Heart left ventricle (tissue), 16 donors: ENCODE results near the gene DNAH14. TPM values are rescaled to one million over a fixed set of nuclear protein-coding genes. Genes with fewer than 3 reads are reported as not detected.
"Not testable (repeated sequence)": the region's sequence is repeated elsewhere in the genome, so short reads cannot be mapped to it uniquely, and the experiment has no call there.

ENCODE experiments used
- ATAC-seq, 4 donors: fragments of 200-7000 bp; cut with Tn5 transposase; one replicate each; pipeline ENCODE4 v1.9.1; 2020 to 2022; ENCODE audit warnings: moderate library complexity in 4 of 4, mild to moderate bottlenecking in 3 of 4, moderate number of reproducible peaks in 1 of 4
- DNase-seq, 5 donors: peaks; one replicate each; pipeline ENCODE4 v3.0.0-alpha.2; 2020
- H3K27ac ChIP-seq, 12 donors: fragments of 200-600 bp; sonication (generic) in 4 of 12; one replicate each; pipeline versions ENCODE4 v1.5.0 to v1.8.0; 2016 to 2022; ENCODE audit warnings: mild to moderate bottlenecking in 2 of 12
- H3K27me3 ChIP-seq, 9 donors: fragments of 200-600 bp; sonication (generic) in 2 of 9; one replicate each; pipeline versions ENCODE4 v1.5.1 to v1.8.0; 2016 to 2022; ENCODE audit warnings: mild to moderate bottlenecking in 3 of 9
- H3K36me3 ChIP-seq, 9 donors: fragments of 200-600 bp; sonication (generic) in 2 of 9; one replicate each; pipeline versions ENCODE4 v1.5.0 to v1.8.0; 2018 to 2022; ENCODE audit warnings: mild to moderate bottlenecking in 2 of 9
- H3K4me1 ChIP-seq, 12 donors: fragments of 200-600 bp; sonication (generic) in 4 of 12; one replicate each; pipeline versions ENCODE4 v1.5.0 to v1.8.0; 2016 to 2022; ENCODE audit warnings: mild to moderate bottlenecking in 3 of 12
- H3K4me3 ChIP-seq, 12 donors: fragments of 200-600 bp; sonication (generic) in 4 of 12; one replicate each; pipeline versions ENCODE4 v1.5.0 to v1.8.0; 2017 to 2022; ENCODE audit warnings: mild to moderate bottlenecking in 9 of 12, moderate library complexity in 4 of 12
- H3K9me3 ChIP-seq, 12 donors: fragments of 200-600 bp; sonication (generic) in 4 of 12; one replicate each; pipeline versions ENCODE4 v1.5.0 to v1.8.0; 2016 to 2022; ENCODE audit warnings: mild to moderate bottlenecking in 1 of 12
- POLR2A ChIP-seq, 2 donors: fragments of 450-650 bp; IDR thresholded peaks; one replicate each; pipeline ENCODE4 v1.6.1; 2017; ENCODE audit warnings: antibody characterized with exemption in 2 of 2, mild to moderate bottlenecking in 2 of 2, moderate library complexity in 2 of 2
- WGBS, 4 donors: extraction: QIAGEN DNeasy Blood & Tissue Kit in 2 of 4; methylation state at CpG; one replicate each; pipeline versions ENCODE4 v1.1.5 to v1.1.7; 2013 to 2018; 5-methylcytosine and 5-hydroxymethylcytosine counted together
- intact Hi-C, 10 donors: fragments of 100-400 bp; cut with DNase I; formaldehyde crosslinking; loops; one replicate each; pipeline versions ENCODE4 v1.11.1 to v1.14.2; 2022
- polyA plus RNA-seq, 2 donors: library from polyadenylated mRNA; stranded (reverse); fragments of 200-250 nt; gene quantifications; one replicate each; pipeline ENCODE4 v1.2.3, GENCODE V29; 2013
- total RNA-seq, 9 donors: library from RNA; depleted of rRNA in 2 of 9; stranded (reverse); fragments of >200 nt in 2 of 9; fragmentation: NEBNext Ultra II Directional in 3 of 9; extraction: Animal tissue kit (Norgen Biotek cat#: 25700) in 3 of 9; gene quantifications; one replicate each; pipeline versions ENCODE4 v1.1.0 to v1.2.4, GENCODE V29; 2016 to 2023
- TF ChIP-seq, protein P1 (sequence below), 12 donors: fragments of 200-600 bp; sonication (generic) in 4 of 12; IDR thresholded peaks; one replicate each; pipeline versions ENCODE4 v1.5.0 to v1.8.0; 2018 to 2022; ENCODE audit warnings: antibody characterized with exemption in 12 of 12, mild to moderate bottlenecking in 5 of 12
- donor health status: ischemic (EF 13 %, LVEDD 7.1; RV severe dilation, severe dysfunction).
- donor health status: healthy with polysubstance abuse.
- donor health status: DM: no; HTN: yes; CAD: no.
- donor health status: DM: no; HTN: no; CAD: no.
- donor health status: ischemic (EF 25% LVEDD 6.9; RV normal size, moderate dysfunction).
- donor health status: ischemic (EF 25% LVEDD 5.7; RV mildly dilated, moderate dysfunction).
- donor health status: healthy.
- donor health status: DM: yes; HTN: yes; CAD: no.
- donor health status: ischemic (EF 35%, LVEDD 5.7; RV mildly dilated, moderate dysfunction).
- donor health status: nonischemic (EF 11% LVEDD 7.7; RV severe dilation, severe dysfunction).
- donor health status: DM: yes; HTN: yes; CAD: no.
- donor health status: PGD.
- donor health status: ischemic (EF 29% LVEDD 5.4; RV normal size, mild dysfunction).
- donor health status: nonischemic (EF 23%, LVEDD 6.1; RV moderate dilation, normal function).

Gene DNAH14
- total and polyA plus RNA-seq, 11 donors, result 0.24 to 6.8 (median 2.8) TPM

DNA sequence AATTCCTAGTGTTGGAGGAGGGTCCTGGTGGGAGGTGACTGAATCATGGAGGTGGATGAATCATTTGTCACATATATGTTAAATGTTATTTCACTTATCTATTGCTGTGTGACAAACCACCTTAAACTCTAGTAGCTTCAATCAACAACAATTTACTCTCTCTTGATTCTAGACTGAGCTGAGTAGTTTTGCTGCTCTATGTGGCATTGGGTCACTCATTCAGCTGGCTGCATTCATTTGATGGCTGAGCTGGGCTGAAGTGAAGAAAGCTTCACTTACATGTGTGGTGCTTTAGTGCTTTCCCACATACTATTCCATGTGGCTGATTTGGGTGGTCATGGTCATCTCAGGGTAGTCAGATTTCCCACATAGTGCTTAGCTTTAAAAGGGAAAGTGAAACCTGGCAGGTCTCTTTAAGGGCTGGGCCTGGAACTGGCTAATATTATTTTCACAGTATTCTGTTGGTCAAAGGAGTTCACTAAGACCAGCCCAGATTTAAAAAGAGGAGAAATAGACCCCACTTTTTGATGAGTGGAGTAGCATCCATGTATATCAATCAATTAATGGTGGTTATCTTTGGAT, 10.5 kb downstream of the DNAH14 start:
- no peak overlapping the region for H3K4me3 ChIP-seq
- intact Hi-C loops, result no loop called here
- no peak for ATAC-seq

GRCh38 chr1:224940735-224941134, 11.3 kb downstream of the DNAH14 start:
- H3K27me3 ChIP-seq, H3K36me3 ChIP-seq, H3K4me1 ChIP-seq, DNase-seq, ATAC-seq, intact Hi-C loops, H3K27ac ChIP-seq, H3K4me3 ChIP-seq: not testable (repeated sequence)
- peaks cover 0 to 39% (median under 1%) of the 10 kb centered on the region in 12 donors for H3K9me3 ChIP-seq
- WGBS, 4 donors, result 92 to 98% (median 95%) methylated on average over 3 of the region's 3 CpGs

More for the DNA sequence above, 10.5 kb downstream of the DNAH14 start:
- no peaks in the 10 kb centered on the region for H3K36me3 ChIP-seq
- TF ChIP-seq, protein P1, sequence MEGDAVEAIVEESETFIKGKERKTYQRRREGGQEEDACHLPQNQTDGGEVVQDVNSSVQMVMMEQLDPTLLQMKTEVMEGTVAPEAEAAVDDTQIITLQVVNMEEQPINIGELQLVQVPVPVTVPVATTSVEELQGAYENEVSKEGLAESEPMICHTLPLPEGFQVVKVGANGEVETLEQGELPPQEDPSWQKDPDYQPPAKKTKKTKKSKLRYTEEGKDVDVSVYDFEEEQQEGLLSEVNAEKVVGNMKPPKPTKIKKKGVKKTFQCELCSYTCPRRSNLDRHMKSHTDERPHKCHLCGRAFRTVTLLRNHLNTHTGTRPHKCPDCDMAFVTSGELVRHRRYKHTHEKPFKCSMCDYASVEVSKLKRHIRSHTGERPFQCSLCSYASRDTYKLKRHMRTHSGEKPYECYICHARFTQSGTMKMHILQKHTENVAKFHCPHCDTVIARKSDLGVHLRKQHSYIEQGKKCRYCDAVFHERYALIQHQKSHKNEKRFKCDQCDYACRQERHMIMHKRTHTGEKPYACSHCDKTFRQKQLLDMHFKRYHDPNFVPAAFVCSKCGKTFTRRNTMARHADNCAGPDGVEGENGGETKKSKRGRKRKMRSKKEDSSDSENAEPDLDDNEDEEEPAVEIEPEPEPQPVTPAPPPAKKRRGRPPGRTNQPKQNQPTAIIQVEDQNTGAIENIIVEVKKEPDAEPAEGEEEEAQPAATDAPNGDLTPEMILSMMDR (IDR thresholded peaks at IDR 0.05), result no peak
- TF ChIP-seq POLR2A (IDR thresholded peaks at IDR 0.05), result no peak
- DNase-seq, result no peak
- peaks cover 0 to 46% (median 8%) of the 10 kb centered on the region in 12 donors for H3K9me3 ChIP-seq
- no peaks in the 10 kb centered on the region for H3K27me3 ChIP-seq
- H3K27ac ChIP-seq, result no peak overlapping the region
- no peaks in the 10 kb centered on the region for H3K4me1 ChIP-seq

- intact Hi-C loops, H3K36me3 ChIP-seq, H3K4me3 ChIP-seq, ATAC-seq, H3K27me3 ChIP-seq, DNase-seq, H3K27ac ChIP-seq, H3K9me3 ChIP-seq, H3K4me1 ChIP-seq: not testable (repeated sequence)
- WGBS, 4 donors, result 75 to 87% (median 80%) methylated on average over 9 to 10 of the region's 10 CpGs
Observed at GRCh38 chr1:224945651-224946348, 16.3 kb downstream of the DNAH14 start.

- ATAC-seq, H3K4me3 ChIP-seq, H3K4me1 ChIP-seq, H3K36me3 ChIP-seq, H3K27me3 ChIP-seq, intact Hi-C loops, H3K9me3 ChIP-seq, H3K27ac ChIP-seq, DNase-seq: not testable (repeated sequence)
- 91 to 93% (median 92%) methylated on average over 6 of the region's 6 CpGs for WGBS, 4 donors
Observed at GRCh38 chr1:224946349-224946691, 16.8 kb downstream of the DNAH14 start.

- peaks cover 0 to under 1% (median 0%) of the 10 kb centered on the region in 12 donors for H3K9me3 ChIP-seq
- no peaks in the 10 kb centered on the region for H3K36me3 ChIP-seq
- WGBS, 4 donors, result 69 to 80% (median 74%) methylated on average over 3 of the region's 3 CpGs
- TF ChIP-seq, protein P1 (IDR thresholded peaks at IDR 0.05), result no peak
- TF ChIP-seq POLR2A (IDR thresholded peaks at IDR 0.05), result no peak
- H3K4me3 ChIP-seq, result no peak overlapping the region
- DNase-seq (no peak), ATAC-seq (no peak)
- intact Hi-C loops, result no loop called here
- no peak overlapping the region for H3K27ac ChIP-seq
- no peaks in the 10 kb centered on the region for H3K4me1 ChIP-seq
- no peaks in the 10 kb centered on the region for H3K27me3 ChIP-seq
Observed at GRCh38 chr1:224957696-224958095, 28.2 kb downstream of the DNAH14 start.

DNA sequence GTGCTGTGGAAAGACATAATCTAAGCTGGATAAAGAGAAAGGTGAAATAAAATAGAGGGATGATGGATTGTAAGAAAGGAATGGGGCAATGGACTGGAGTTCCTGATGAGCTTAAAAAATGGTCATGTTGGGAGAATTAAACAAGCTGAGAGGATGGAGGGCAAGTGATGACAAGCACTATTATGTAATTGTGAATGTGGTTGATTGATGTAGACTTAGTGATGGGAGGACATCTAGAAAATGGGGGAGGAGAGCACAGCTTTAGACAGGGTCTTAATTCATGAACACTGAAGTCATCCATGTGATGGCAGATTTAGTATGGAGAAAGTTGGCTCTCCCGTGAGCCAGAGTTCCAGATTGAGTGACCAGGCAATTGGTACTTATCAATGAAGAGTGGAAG, 29.0 kb downstream of the DNAH14 start:
- no peaks in the 10 kb centered on the region for H3K36me3 ChIP-seq
- WGBS, 4 donors, result 81 to 96% (median 87%) methylated on average over 1 of the region's 1 CpG
- no peak for TF ChIP-seq POLR2A (IDR thresholded peaks at IDR 0.05)
- TF ChIP-seq, protein P1 (IDR thresholded peaks at IDR 0.05), result no peak
- intact Hi-C loops, result no loop called here
- no peak overlapping the region for H3K27ac ChIP-seq
- peaks cover 0 to 9% (median 0%) of the 10 kb centered on the region in 12 donors for H3K9me3 ChIP-seq
- no peak for DNase-seq
- H3K4me3 ChIP-seq, result no peak overlapping the region
- no peaks in the 10 kb centered on the region for H3K4me1 ChIP-seq
- no peaks in the 10 kb centered on the region for H3K27me3 ChIP-seq
- ATAC-seq, result no peak
